Spleen (tissue), 7 donors: ENCODE measurements around the gene FBXO41.

Experiments used
- CTCF ChIP-seq, 11 experiments: fragments of 200-600 bp in 7 of 11; fragments of 450-650 bp in 4 of 11; sonication (generic) in 4 of 11; IDR thresholded peaks in 8 of 11; conservative IDR thresholded peaks in 3 of 11; 1 replicate in 7 of 11; 2 replicates in 4 of 11; pipeline versions ENCODE4 v1.4.0 to v1.8.0; 2016 to 2021; ENCODE audit warnings: antibody characterized with exemption in 11 of 11, inconsistent platforms in 4 of 11, mild to moderate bottlenecking in 1 of 11
- POLR2A ChIP-seq, 3 donors: fragments of 450-650 bp; IDR thresholded peaks; one replicate each; pipeline ENCODE4 v1.5.1; 2017; ENCODE audit warnings: antibody characterized with exemption in 3 of 3, mild to moderate bottlenecking in 1 of 3
- donor health status: DM: no; HTN: no; CAD: no; lungs with moderate emphysema.
- donor health status: DM: no; HTN: no; CAD: no.
- donor health status: DM: no; HTN: no; CAD: no.

GRCh38 chr2:73333564-73333963, 49.3 kb upstream of the FBXO41 start:
- TF ChIP-seq CTCF (IDR thresholded peaks at IDR 0.05 in 8 of 11, conservative IDR thresholded peaks at IDR 0.05 in 3 of 11) (no peak), POLR2A (IDR thresholded peaks at IDR 0.05) (no peak)
